Peyer's patch (tissue), 4 donors: ENCODE measurements around the gene TGFBR3L.

Experiments used
- POLR2A ChIP-seq, 2 donors: fragments of 450-650 bp; IDR thresholded peaks; one replicate each; pipeline ENCODE4 v1.5.1; 2017; ENCODE audit warnings: antibody characterized with exemption in 2 of 2, mild to moderate bottlenecking in 2 of 2, moderate library complexity in 2 of 2
- TF ChIP-seq, protein P1 (sequence below), 6 experiments: fragments of 450-650 bp in 4 of 6; fragments of 200-600 bp in 2 of 6; sonication (generic) in 1 of 6; IDR thresholded peaks; one replicate each; pipeline ENCODE4 v1.5.1; 2017 to 2019; ENCODE audit warnings: antibody characterized with exemption in 6 of 6, mild to moderate bottlenecking in 3 of 6, moderate library complexity in 1 of 6

DNA sequence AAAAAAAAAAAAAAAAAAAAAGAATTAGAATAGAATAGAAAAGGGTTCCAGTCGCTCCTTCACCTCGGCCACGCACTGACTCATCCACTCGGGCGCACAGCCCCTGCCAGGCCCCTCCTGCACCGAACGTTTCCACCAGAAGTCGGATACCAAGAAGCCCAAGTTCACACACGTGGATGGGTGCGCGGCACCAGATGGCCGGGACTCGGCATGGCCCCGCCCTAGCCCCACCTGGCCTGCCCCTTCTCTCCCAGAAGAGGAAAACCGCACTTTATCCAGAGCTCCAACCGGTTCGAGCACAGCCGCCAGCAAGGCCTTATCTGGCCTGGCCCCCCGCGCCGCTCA lies 46.3 kb upstream of the TGFBR3L start:
- TF ChIP-seq, protein P1, sequence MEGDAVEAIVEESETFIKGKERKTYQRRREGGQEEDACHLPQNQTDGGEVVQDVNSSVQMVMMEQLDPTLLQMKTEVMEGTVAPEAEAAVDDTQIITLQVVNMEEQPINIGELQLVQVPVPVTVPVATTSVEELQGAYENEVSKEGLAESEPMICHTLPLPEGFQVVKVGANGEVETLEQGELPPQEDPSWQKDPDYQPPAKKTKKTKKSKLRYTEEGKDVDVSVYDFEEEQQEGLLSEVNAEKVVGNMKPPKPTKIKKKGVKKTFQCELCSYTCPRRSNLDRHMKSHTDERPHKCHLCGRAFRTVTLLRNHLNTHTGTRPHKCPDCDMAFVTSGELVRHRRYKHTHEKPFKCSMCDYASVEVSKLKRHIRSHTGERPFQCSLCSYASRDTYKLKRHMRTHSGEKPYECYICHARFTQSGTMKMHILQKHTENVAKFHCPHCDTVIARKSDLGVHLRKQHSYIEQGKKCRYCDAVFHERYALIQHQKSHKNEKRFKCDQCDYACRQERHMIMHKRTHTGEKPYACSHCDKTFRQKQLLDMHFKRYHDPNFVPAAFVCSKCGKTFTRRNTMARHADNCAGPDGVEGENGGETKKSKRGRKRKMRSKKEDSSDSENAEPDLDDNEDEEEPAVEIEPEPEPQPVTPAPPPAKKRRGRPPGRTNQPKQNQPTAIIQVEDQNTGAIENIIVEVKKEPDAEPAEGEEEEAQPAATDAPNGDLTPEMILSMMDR (IDR thresholded peaks at IDR 0.05) = no peak
- no peak for TF ChIP-seq POLR2A (IDR thresholded peaks at IDR 0.05)
